Memory B cell (primary cell): ENCODE data around the gene DUSP2.
"Not testable (repeated sequence)": the region's sequence is repeated elsewhere in the genome, so short reads cannot be mapped to it uniquely, and the experiment has no call there.

ENCODE experiments used
- ATAC-seq: fragments of 150-1000 bp; cut with Tn5 transposase; 2 replicates; pipeline ENCODE4 v1.10.0; 2021; ENCODE audit warnings: low read depth, mild to moderate bottlenecking, moderate library complexity
- DNase-seq, 2 donors: peaks; one replicate each; pipeline ENCODE4 v3.0.0; 2022; ENCODE audit warnings: low spot score in 2 of 2
- H3K27ac Mint-ChIP-seq: one replicate; pipeline ENCODE4 v1.8.0; 2022; ENCODE audit warnings: mild to moderate bottlenecking, moderate library complexity, mixed read lengths
- H3K27me3 Mint-ChIP-seq: one replicate; pipeline ENCODE4 v1.8.0; 2022; ENCODE audit warnings: mixed read lengths
- H3K36me3 Mint-ChIP-seq: one replicate; pipeline ENCODE4 v1.8.0; 2022; ENCODE audit warnings: mild to moderate bottlenecking, mixed read lengths
- H3K4me1 Mint-ChIP-seq: one replicate; pipeline ENCODE4 v1.8.0; 2022; ENCODE audit warnings: mixed read lengths
- H3K4me3 Mint-ChIP-seq: one replicate; pipeline ENCODE4 v1.8.0; 2022; ENCODE audit warnings: mild to moderate bottlenecking, moderate library complexity, mixed read lengths
- H3K9me3 Mint-ChIP-seq: one replicate; pipeline ENCODE4 v1.8.0; 2022; ENCODE audit warnings: mixed read lengths

DUSP2 gene

GRCh38 chr2:96146881-96147592 is 1.8 kb upstream of the DUSP2 start:
- Mint-ChIP-seq H3K9me3 (no peaks in the 10 kb centered on the region), H3K27ac (peak overlapping the region; percentile 98), H3K4me1 (peaks cover 46% of the 10 kb centered on the region), H3K36me3 (no peaks in the 10 kb centered on the region), H3K4me3 (peak overlapping the region; percentile 69), H3K27me3 (no peaks in the 10 kb centered on the region)
- no peak for DNase-seq
- ATAC-seq: no peak

DNA sequence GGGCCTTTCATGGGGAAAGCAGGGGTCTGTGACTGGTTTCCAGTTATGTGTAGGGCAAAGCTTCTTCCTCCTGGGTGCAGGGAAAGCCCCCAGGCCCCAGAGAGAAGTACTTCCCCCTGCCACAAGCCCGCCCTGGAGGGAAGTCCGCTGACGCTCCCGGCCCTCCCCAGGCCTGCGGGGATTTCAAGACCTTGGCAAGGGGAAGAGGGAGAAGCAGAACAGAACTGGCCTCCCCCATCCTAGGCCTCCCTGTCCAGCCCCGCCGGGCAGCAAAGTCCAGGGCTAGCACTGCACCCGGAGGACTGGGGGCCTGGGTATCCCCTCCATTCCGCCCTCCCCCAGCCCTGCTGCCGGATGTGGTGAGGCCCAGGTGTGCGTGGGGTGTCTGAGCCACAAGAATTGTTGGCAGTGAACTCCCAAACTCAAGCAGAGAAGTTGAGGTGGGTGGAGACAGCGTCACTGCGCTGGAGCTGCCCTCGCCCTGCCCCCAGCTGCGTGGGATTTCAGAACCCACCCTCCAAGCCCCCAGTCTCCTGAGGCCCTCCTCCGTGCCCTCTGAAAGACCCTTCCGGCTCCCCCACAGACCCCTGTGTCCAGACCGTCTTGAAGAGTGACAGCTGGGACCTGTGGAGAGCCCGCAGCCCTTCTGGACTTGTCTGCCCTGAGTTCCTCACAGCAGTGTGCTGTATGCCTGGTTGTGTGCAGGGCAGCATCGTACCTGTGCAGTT is 1.1 kb upstream of the DUSP2 start:
- H3K27ac Mint-ChIP-seq: peak overlapping the region; percentile 98

DNA sequence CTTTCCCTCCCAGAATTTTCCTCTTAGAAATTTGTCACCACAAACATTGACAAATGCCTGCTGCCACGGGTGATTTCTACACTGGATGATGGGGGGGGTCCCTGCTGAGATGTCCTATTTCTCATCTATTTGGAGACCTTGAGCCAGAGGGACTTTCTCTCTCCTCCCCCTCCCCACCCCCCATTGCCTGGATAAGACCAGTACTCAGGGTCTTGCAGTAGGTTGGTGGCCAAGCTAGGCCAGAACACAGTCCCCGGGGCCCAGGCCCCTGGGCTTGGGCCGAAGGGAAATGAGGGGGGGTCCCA is 560 bp upstream of the DUSP2 start:
- peaks cover 44% of the 10 kb centered on the region for H3K4me1 Mint-ChIP-seq
- no peaks in the 10 kb centered on the region for H3K9me3 Mint-ChIP-seq
- peak overlapping the region; percentile 98 for H3K27ac Mint-ChIP-seq
- H3K27me3 Mint-ChIP-seq: no peaks in the 10 kb centered on the region
- H3K4me3 Mint-ChIP-seq: peak overlapping the region; percentile 69
- no peak for ATAC-seq
- no peak for DNase-seq
- H3K36me3 Mint-ChIP-seq: no peaks in the 10 kb centered on the region

More for the DNA sequence above, 1.1 kb upstream of the DUSP2 start:
- Mint-ChIP-seq H3K9me3 (no peaks in the 10 kb centered on the region), H3K4me1 (peaks cover 46% of the 10 kb centered on the region), H3K36me3 (no peaks in the 10 kb centered on the region), H3K4me3 (peak overlapping the region; percentile 69), H3K27me3 (no peaks in the 10 kb centered on the region)
- ATAC-seq: peak; percentile 50
- DNase-seq: peak; percentile 85 to 90

- DNase-seq: peak; percentile 33 to 46
Observed at GRCh38 chr2:96144481-96145035, 682 bp downstream of the DUSP2 start.

GRCh38 chr2:96143848-96144480 is 1.3 kb downstream of the DUSP2 start:
- H3K36me3 Mint-ChIP-seq: no peaks in the 10 kb centered on the region

More at GRCh38 chr2:96144481-96145035, 682 bp downstream of the DUSP2 start:
- Mint-ChIP-seq H3K27me3 (no peaks in the 10 kb centered on the region), H3K4me3 (peak overlapping the region; percentile 94), H3K27ac (peak overlapping the region; percentile 95), H3K4me1 (peaks cover 44% of the 10 kb centered on the region), H3K9me3 (no peaks in the 10 kb centered on the region), H3K36me3 (no peaks in the 10 kb centered on the region)
- no peak for ATAC-seq

GRCh38 chr2:96143231-96143847 is 1.9 kb downstream of the DUSP2 start:
- Mint-ChIP-seq H3K9me3 (no peaks in the 10 kb centered on the region), H3K27me3 (no peaks in the 10 kb centered on the region), H3K4me1 (peaks cover 42% of the 10 kb centered on the region), H3K4me3 (peak overlapping the region; percentile 94), H3K36me3 (no peaks in the 10 kb centered on the region), H3K27ac (peak overlapping the region; percentile 95)
- DNase-seq: no peak
- no peak for ATAC-seq

More at GRCh38 chr2:96143848-96144480, 1.3 kb downstream of the DUSP2 start:
- Mint-ChIP-seq H3K27me3 (no peaks in the 10 kb centered on the region), H3K4me3 (peak overlapping the region; percentile 94), H3K4me1 (peaks cover 44% of the 10 kb centered on the region), H3K27ac (peak overlapping the region; percentile 95), H3K9me3 (no peaks in the 10 kb centered on the region)
- ATAC-seq (no peak), DNase-seq (peak; percentile 14 to 49)

GRCh38 chr2:96142217-96143113 is 2.8 kb downstream of the DUSP2 start:
- H3K36me3 Mint-ChIP-seq: no peaks in the 10 kb centered on the region
- peak overlapping the region; percentile 50 for H3K4me3 Mint-ChIP-seq
- H3K9me3 Mint-ChIP-seq: no peaks in the 10 kb centered on the region
- H3K4me1 Mint-ChIP-seq: peaks cover 36% of the 10 kb centered on the region
- H3K27ac Mint-ChIP-seq: peak overlapping the region; percentile 95
- H3K27me3 Mint-ChIP-seq: no peaks in the 10 kb centered on the region
- peak; percentile 58 to 69 for DNase-seq
- ATAC-seq: peak; percentile 8

- peaks cover 28% of the 10 kb centered on the region for H3K4me1 Mint-ChIP-seq
- not testable (repeated sequence) for H3K27me3 Mint-ChIP-seq, H3K4me3 Mint-ChIP-seq, H3K36me3 Mint-ChIP-seq, ATAC-seq, H3K9me3 Mint-ChIP-seq, H3K27ac Mint-ChIP-seq, DNase-seq
Observed at GRCh38 chr2:96141624-96141967, 3.6 kb downstream of the DUSP2 start.

DNA sequence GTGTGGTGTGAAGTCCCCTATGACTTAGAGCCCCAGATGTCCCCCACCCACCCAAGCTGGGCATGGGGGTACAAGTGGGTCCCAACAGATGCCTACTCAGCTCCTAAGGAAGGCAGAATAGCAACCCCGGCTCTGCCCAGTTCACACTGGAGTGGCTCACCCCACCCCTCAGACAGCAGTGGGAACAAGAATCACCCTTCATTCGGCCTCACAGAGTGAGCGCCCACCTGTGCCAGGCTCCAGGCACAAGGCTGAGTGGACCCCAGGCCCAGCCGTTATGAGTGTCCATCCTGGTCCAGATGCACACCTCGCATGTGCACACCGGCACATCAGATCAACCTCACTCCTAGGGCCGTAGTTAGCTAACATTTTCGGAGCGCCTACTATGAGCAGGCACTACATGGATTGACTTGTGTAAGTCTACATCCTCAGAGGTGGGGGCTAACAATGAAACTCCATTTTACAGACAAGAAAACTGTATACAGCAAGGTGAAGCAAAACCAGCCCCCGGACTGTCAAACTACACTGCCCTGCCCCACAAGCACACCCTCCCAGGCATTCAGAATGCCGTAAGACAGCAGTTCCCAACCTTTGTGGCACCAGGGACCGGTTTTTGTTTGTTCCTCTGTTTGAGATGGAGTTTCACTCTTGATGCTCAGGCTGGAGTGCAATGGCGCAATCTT is 4.2 kb downstream of the DUSP2 start:
- DNase-seq (no peak), ATAC-seq (no peak)
- no peak overlapping the region for H3K27ac Mint-ChIP-seq
- H3K9me3 Mint-ChIP-seq: no peaks in the 10 kb centered on the region
- no peak overlapping the region for H3K4me3 Mint-ChIP-seq
- H3K36me3 Mint-ChIP-seq: no peaks in the 10 kb centered on the region
- H3K4me1 Mint-ChIP-seq: peaks cover 24% of the 10 kb centered on the region
- no peaks in the 10 kb centered on the region for H3K27me3 Mint-ChIP-seq

- peaks cover 20% of the 10 kb centered on the region for H3K4me1 Mint-ChIP-seq
- no peak overlapping the region for H3K27ac Mint-ChIP-seq
- ATAC-seq (no peak), DNase-seq (no peak)
- no peak overlapping the region for H3K4me3 Mint-ChIP-seq
- no peaks in the 10 kb centered on the region for H3K27me3 Mint-ChIP-seq
- no peaks in the 10 kb centered on the region for H3K9me3 Mint-ChIP-seq
- H3K36me3 Mint-ChIP-seq: no peaks in the 10 kb centered on the region
Observed at GRCh38 chr2:96139181-96139758, 6.0 kb downstream of the DUSP2 start.

GRCh38 chr2:96138179-96139145 is 6.8 kb downstream of the DUSP2 start, which contains the start of gene ASTL:
Gene ASTL, minus strand, starts transcription at chr2:96138502. Its CDS starts 66 bp downstream, at chr2:96138436.
- Mint-ChIP-seq H3K27ac (no peak within 1 kb of the TSS), H3K4me3 (no peak within 1 kb of the TSS), H3K27me3 (no peaks in the 10 kb centered on the region), H3K36me3 (no peaks in the 10 kb centered on the region), H3K4me1 (peaks cover 13% of the 10 kb centered on the region), H3K9me3 (no peaks in the 10 kb centered on the region)
- peak; percentile 60 to 62 for DNase-seq
- peak; percentile 70 for ATAC-seq
